Stimulated activated CD4-positive, alpha-beta T cell treated with anti-CD3 and anti-CD28 coated beads, Interleukin-12 subunit alpha, Interleukin-12 subunit beta, amount 100 ng/mL, for 4 hours (primary cell): ENCODE data around the gene CYP2A7.
"Not testable (repeated sequence)": the region's sequence is repeated elsewhere in the genome, so short reads cannot be mapped to it uniquely, and the experiment has no call there.

Experiments
- DNase-seq: peaks from one replicate; pipeline ENCODE4 v3.0.0-alpha.2; 2020

Gene CYP2A7

GRCh38 chr19:40882062-40882461, at the start of gene CYP2A7:
TSS of gene CYP2A7 (minus strand) at chr19:40882231. CDS start at chr19:40882210, 21 bp downstream.
- DNase-seq: not testable (repeated sequence)

DNA sequence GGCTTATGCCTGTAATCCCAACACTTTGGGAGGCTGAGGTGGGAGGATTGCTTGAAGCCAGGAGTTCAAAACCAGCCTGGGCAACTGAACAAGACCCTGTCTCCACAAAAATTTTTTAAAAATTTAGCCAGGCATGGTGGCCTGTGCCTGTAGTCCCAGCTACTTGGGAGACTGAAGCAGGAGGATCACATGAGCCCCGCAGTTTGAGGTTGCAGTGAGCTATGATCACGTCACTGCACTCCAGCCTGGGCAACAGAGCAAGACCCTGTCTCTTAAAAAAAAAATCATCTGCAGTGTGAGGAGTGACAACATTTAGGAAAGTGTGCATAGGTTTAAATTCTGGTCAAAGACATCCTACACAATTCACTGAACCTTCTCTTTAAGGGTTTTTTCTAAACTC, 48.8 kb upstream of the CYP2A7 start:
- not testable (repeated sequence) for DNase-seq

DNA sequence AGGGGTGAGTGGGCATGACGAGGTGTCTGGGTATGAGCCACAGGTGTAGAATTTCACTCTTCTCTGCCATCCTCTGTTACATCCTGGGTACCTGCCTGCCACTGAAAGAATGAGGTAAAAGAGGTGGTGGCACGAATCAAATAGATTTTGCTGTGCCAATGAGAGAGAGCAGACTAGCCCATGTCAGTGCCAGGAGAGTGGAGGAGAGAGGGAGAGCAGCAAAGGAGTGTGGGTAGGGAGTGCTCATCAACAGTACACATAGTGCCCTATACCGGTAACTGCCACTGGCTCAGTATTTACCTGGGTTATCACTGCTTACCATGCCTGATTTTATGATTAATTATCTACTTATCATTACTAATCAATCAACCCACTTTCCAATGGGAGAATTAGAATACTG, 47.9 kb upstream of the CYP2A7 start:
- DNase-seq: not testable (repeated sequence)

- no peak for DNase-seq
Measured at GRCh38 chr19:40928850-40929249, 46.8 kb upstream of the CYP2A7 start.

DNA sequence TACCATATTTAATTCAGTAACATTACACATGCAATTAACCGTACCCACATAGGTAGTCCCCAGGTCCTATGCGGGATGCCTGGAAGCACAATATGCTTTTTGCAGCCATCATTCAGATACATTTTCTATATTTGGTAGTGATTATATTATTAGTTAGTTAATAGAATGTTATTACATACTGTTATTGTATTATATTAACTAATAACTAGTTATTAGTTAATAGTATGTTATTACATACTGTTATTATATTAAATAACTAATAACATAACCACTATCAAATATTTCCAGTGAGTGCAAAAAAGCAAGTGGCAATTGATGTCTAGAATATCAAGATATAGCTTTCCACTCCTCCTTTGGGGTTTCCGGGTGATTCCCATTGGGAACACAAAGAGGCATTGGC, 45.5 kb upstream of the CYP2A7 start:
- no peak for DNase-seq

- not testable (repeated sequence) for DNase-seq
Measured at GRCh38 chr19:40926276-40926675, 44.2 kb upstream of the CYP2A7 start.

GRCh38 chr19:40923934-40924391, 41.9 kb upstream of the CYP2A7 start:
- no peak for DNase-seq

- DNase-seq: not testable (repeated sequence)
Measured at GRCh38 chr19:40922237-40923160, 40.5 kb upstream of the CYP2A7 start.

DNA sequence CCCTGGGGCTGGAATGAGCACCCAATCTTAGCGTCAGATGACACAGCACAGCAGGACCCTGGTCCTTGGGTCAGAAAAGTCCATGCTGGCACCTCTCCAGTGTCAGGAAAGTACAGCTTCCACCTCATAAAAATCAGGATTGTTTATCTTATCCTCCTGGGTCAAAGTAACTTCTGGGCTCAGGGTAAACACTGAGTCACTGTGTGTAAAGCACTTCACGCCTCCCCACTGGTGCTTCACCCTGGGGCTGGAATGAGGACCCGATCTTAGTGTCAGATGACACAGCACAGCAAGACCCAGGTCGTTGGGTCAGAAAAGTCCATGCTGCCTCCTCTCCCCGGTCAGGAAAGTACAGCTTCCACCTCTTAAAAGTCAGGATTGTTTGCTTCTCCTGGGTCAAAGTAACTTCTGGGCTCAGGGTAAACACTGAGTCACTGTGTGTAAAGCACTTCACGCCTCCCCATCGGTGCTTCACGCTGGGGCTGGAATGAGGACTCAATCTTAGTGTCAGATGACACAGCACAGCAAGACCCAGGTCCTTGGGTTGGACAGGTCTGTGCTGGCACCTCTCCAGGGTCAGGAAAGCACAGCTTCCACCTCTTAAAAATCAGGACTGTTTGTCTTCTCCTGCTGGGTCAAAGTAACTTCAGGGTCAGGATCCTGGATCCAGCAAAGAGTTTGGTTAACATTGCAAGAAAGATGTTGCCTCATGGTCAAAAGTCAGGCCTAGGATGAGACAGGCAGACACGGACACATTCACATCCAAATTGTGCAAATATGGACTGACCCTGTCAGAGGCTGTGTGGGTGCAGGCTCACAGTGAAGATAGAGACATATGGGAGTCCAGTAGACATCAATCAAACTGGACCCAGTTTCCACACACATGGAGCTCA, 39.2 kb upstream of the CYP2A7 start:
- DNase-seq: no peak

GRCh38 chr19:40920300-40921004, 38.4 kb upstream of the CYP2A7 start:
- no peak for DNase-seq

DNA sequence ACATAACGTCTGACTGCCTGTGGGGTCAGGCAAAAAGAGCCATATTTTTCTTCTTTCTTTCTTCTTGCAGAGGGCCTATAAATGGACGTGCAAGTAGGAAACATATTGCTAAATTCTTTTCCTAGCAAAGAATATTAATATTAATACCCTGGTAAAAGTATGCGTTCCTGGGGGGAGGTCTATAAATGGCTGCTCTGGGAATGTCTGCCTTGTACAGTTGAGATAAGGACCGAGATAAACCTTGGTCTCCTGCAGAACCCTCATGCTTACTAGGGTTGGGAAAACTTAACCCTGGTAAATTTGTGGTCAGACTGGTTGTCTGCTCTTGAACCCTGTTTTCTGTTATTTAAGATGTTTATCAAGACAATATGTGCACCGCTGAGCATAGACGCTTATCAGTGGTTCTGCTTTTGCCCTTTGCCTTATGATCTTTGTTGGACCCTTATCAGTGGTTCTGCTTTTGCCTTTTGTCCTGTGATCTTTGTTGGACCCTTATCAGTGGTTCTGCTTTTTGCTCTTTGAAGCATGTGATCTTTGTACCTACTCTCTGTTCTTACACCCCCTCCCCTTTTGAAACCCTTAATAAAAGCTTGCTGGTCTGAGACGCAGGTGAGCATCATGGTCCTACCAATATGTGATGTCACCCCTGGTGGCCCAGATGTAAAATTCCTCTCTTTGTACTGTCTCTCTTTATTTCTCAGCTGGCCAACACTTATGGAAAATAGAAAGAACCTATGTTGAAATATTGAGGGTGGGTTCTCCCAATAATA, 37.7 kb upstream of the CYP2A7 start:
- DNase-seq: not testable (repeated sequence)

DNA sequence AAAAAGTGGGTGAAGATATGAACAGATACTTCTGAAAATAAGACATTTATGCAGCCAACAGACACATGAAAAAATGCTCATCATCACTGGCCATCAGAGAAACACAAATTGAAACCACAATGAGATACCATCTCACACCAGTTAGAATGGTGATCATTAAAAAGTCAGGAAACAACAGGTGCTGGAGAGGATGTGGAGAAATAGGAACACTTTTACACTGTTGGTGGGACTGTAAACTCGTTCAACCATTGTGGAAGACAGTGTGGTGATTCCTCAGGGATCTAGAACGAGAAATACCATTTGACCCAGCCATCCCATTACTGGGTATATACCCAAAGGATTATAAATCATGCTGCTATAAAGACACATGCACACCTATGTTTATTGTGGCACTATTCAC, 36.3 kb upstream of the CYP2A7 start:
- not testable (repeated sequence) for DNase-seq

- peak; percentile 12 for DNase-seq
Measured at GRCh38 chr19:40908976-40909375, 26.9 kb upstream of the CYP2A7 start.

GRCh38 chr19:40907968-40908735, 26.1 kb upstream of the CYP2A7 start:
- DNase-seq: peak; percentile 68

- no peak for DNase-seq
Measured at GRCh38 chr19:40906512-40906911, 24.5 kb upstream of the CYP2A7 start.

GRCh38 chr19:40904673-40905156, 22.7 kb upstream of the CYP2A7 start:
- not testable (repeated sequence) for DNase-seq

- not testable (repeated sequence) for DNase-seq
Measured at GRCh38 chr19:40901975-40902750, 20.1 kb upstream of the CYP2A7 start.

GRCh38 chr19:40900521-40900920, 18.5 kb upstream of the CYP2A7 start:
- not testable (repeated sequence) for DNase-seq

DNA sequence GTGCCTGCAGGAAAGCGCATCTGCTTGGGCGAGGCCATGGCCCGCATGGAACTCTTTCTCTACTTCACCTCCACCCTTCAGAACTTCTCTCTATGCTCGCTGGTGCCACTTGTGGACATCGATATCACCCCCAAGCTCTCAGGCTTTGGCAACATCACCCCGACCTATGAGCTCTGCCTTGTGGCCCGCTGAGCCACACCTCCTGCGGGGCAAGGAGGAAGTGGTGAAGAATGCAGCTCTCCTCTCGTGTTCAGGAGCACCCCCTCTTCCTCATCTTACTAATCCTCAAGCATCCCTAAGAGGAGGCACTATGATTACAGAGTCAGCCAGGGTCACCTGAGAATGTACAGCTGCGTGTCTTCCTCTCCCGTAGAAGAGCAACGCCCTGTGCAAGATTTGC, 17.9 kb upstream of the CYP2A7 start:
- not testable (repeated sequence) for DNase-seq
